Thoracic aorta (tissue), 2 donors: Measurements from ENCODE around the gene MAGI1. TPM values are rescaled to one million over a fixed set of nuclear protein-coding genes. Genes with fewer than 3 reads are reported as not detected.
"Not testable (repeated sequence)": the region's sequence is repeated elsewhere in the genome, so short reads cannot be mapped to it uniquely, and the experiment has no call there.

Source experiments
- ATAC-seq: fragments of 150-250 bp; one replicate; pipeline ENCODE4 v1.8.0; 2017; ENCODE audit warnings: low read depth; ENCODE audit not compliant: insufficient number of reproducible peaks, low FRiP score
- DNase-seq: peaks from one replicate; pipeline ENCODE4 v3.0.0-alpha.2; 2020; ENCODE audit warnings: low spot score
- H3K27ac ChIP-seq, 2 donors: fragments of 200-600 bp; sonication (generic); 1 replicate in 1 of 2; 2 replicates in 1 of 2; pipeline ENCODE4 v1.5.1; 2016; ENCODE audit warnings: mild to moderate bottlenecking in 2 of 2, moderate library complexity in 2 of 2
- H3K27me3 ChIP-seq: fragments of 200-600 bp; sonication (generic); replicated peaks from 2 replicates; pipeline ENCODE4 v1.6.0; 2016; ENCODE audit warnings: mild to moderate bottlenecking; ENCODE audit not compliant: insufficient read depth
- H3K36me3 ChIP-seq: fragments of 200-600 bp; sonication (generic); one replicate; pipeline ENCODE4 v1.5.1; 2016
- H3K4me1 ChIP-seq, 2 donors: fragments of 200-600 bp; sonication (generic); 1 replicate in 1 of 2; 2 replicates in 1 of 2; pipeline versions ENCODE4 v1.5.1 to v1.6.0; 2016; ENCODE audit warnings: low read depth in 2 of 2, mild to moderate bottlenecking in 1 of 2; ENCODE audit not compliant: control insufficient read depth in 1 of 2
- H3K4me3 ChIP-seq: fragments of 200-600 bp; sonication (generic); 2 replicates; pipeline ENCODE4 v1.5.1; 2016; ENCODE audit warnings: mild to moderate bottlenecking
- H3K9me3 ChIP-seq: fragments of 200-600 bp; sonication (generic); 2 replicates; pipeline ENCODE4 v1.5.1; 2016
- CTCF ChIP-seq: fragments of 200-600 bp; sonication (generic); IDR thresholded peaks from one replicate; pipeline ENCODE4 v1.5.1; 2019; ENCODE audit warnings: antibody characterized with exemption
- total RNA-seq, 2 donors: library from RNA; depleted of rRNA; stranded (reverse); fragments of >200 nt; gene quantifications; one replicate each; pipeline versions ENCODE4 v1.1.0 to v1.2.3, GENCODE V29; 2016

MAGI1 gene
- total RNA-seq, 2 donors from 2014 or later = 48.2 to 88.5 TPM

DNA sequence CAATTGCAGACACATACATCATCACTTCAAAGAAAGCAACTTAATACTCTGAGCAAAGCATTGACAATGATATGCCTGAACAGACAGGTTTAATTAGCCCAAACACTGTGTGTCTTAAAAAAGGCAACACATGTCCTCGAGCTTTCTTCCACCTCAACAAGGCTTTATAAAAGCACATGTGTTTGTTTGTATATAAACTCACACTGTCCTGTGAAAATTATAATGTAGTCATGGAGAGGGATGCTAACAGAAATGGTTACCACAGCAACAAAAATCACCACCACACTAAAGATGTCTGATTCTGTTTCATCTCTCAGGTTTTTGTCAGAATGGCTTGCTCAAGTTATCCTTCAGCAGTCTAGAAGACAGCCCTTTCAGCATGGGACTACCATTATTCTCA, 314.7 kb downstream of the MAGI1 start:
- no peak for TF ChIP-seq CTCF
- Histone ChIP-seq H3K4me3 (no peak overlapping the region), H3K36me3 (no peaks in the 10 kb centered on the region), H3K4me1 (peaks cover 0 to 13% of the 10 kb centered on the region in 2 donors), H3K27me3 (no peaks in the 10 kb centered on the region), H3K9me3 (no peaks in the 10 kb centered on the region), H3K27ac (no peak overlapping the region)
- no peak for DNase-seq
- ATAC-seq = no peak

- Histone ChIP-seq H3K4me3 (no peak overlapping the region), H3K4me1 (peaks cover 0 to 7% of the 10 kb centered on the region in 2 donors), H3K27me3 (no peaks in the 10 kb centered on the region), H3K27ac (no peak overlapping the region), H3K36me3 (no peaks in the 10 kb centered on the region), H3K9me3 (no peaks in the 10 kb centered on the region)
- no peak for ATAC-seq
- DNase-seq = no peak
- TF ChIP-seq CTCF = no peak
These were observed 315.7 kb downstream of the MAGI1 start for GRCh38 chr3:65723011-65723410.

DNA sequence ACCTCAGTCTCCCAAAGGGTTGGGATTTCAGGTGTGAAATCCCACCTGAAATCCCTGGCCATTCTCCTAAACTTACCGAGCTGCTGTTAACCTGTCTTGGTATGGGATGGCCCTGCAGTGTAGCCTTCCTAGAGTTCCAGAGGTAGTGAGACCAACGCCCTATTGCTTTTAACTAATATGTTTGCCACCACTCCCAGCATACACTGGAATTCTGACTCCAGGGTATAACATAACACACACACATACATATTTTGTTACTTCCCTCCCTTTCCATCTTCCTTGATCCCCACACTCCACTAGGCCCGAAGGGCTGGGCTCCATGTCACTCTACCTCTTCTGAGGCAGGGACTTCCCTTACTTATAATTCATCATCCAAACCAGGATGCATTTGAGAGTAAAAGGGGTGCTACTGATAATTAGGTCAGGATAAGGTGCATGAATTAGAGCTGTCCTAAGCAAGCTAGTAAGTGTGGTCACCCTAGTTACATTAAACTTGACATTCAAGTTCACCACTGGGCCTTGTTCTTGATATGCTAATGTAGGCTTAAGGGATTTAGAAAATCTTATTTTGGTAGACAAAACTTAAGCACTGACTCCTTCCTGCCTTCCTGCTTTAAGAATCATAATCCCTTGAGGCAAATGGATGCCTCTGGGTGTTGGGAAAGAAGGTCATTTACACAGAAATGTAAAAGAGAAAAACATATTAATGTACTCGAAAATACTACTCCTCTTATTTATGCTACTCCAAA, 317.6 kb downstream of the MAGI1 start:
- H3K4me1 ChIP-seq = peaks cover 0 to 15% of the 10 kb centered on the region in 2 donors
- H3K9me3 ChIP-seq = no peaks in the 10 kb centered on the region

DNA sequence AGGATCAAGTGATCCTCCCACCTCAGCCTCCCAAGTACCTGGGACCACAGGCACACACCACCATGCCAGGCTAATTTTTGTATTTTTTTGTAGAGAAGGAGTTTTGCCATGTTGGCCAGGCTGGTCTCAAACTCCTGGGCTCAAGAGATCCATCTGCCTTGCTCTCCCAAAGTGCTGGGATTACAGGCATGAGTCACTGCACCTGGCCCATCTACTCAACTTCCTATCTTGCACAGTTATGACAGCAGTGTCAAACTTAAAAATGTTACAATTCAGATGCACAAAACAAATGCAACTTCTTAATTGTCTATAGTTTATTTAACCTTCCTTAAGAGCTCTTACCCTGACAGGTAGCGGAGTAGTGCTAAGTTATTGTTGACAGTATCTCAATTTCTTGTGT, 319.1 kb downstream of the MAGI1 start:
- not testable (repeated sequence) for DNase-seq, H3K9me3 ChIP-seq, ATAC-seq, H3K36me3 ChIP-seq, H3K4me3 ChIP-seq, H3K27ac ChIP-seq, H3K27me3 ChIP-seq
- peaks cover 0 to 31% of the 10 kb centered on the region in 2 donors for H3K4me1 ChIP-seq

More for the DNA sequence above, 317.6 kb downstream of the MAGI1 start:
- Histone ChIP-seq H3K27ac (no peak overlapping the region), H3K27me3 (no peaks in the 10 kb centered on the region), H3K36me3 (no peaks in the 10 kb centered on the region), H3K4me3 (no peak overlapping the region)
- no peak for ATAC-seq
- no peak for DNase-seq
- TF ChIP-seq CTCF = no peak

DNA sequence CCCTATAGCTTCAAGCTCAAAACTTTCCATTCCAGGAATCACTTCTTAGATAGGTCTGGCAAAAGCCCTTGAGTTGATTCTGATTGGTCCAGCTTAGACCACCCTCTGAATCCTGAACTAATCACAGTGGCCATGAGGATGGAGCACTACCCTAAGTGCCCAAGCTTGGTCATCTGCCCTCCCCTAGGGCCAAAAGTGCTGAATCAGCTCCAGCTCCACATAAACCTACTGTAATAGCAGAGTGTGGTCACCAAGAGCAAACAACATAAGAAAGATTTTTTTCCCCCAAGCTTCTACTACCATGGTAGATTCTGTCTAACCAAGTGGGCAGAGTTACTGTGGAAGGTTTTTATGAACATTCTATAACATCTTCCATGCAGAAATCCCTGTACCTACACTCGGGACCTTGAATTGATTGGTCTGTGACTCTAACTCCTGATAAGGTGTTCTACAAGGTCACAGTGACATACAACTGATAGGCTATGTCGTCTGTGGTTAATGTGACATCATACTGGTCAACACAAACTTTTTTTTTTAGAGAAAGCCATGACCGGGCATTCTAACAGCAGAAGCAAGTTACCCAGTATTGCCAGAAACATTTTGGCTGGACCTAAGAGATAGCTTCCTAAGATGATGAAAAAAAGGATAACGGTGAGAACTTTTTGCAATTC, 320.9 kb downstream of the MAGI1 start:
- no peak for TF ChIP-seq CTCF
- no peak overlapping the region for H3K27ac ChIP-seq
- ATAC-seq (no peak), DNase-seq (no peak)
- no peaks in the 10 kb centered on the region for H3K27me3 ChIP-seq
- no peaks in the 10 kb centered on the region for H3K9me3 ChIP-seq
- H3K36me3 ChIP-seq = no peaks in the 10 kb centered on the region
- H3K4me3 ChIP-seq = no peak overlapping the region
- H3K4me1 ChIP-seq = peaks cover 10 to 47% of the 10 kb centered on the region in 2 donors
